GM19468 (cell line): ENCODE results near the gene TSPEAR.
"Not testable (repeated sequence)": the region's sequence is repeated elsewhere in the genome, so short reads cannot be mapped to it uniquely, and the experiment has no call there.

Experiments
- ATAC-seq: cut with Tn5 transposase; IDR thresholded peaks from one replicate; pipeline ENCODE4 v1.9.1; 2021; ENCODE audit warnings: mild to moderate bottlenecking, moderate library complexity, moderate number of reproducible peaks; ENCODE audit not compliant: unreplicated experiment; ENCODE audit errors: extremely low read depth

TSPEAR gene

GRCh38 chr21:44657635-44658540 is 53.5 kb downstream of the TSPEAR start, which contains the start of gene KRTAP12-3:
Gene KRTAP12-3 (plus strand): TSS chr21:44657932. CDS start chr21:44657980, 48 bp downstream.
- no peak for ATAC-seq

- no peak for ATAC-seq
Observed at GRCh38 chr21:44656868-44657267, 54.5 kb downstream of the TSPEAR start.

DNA sequence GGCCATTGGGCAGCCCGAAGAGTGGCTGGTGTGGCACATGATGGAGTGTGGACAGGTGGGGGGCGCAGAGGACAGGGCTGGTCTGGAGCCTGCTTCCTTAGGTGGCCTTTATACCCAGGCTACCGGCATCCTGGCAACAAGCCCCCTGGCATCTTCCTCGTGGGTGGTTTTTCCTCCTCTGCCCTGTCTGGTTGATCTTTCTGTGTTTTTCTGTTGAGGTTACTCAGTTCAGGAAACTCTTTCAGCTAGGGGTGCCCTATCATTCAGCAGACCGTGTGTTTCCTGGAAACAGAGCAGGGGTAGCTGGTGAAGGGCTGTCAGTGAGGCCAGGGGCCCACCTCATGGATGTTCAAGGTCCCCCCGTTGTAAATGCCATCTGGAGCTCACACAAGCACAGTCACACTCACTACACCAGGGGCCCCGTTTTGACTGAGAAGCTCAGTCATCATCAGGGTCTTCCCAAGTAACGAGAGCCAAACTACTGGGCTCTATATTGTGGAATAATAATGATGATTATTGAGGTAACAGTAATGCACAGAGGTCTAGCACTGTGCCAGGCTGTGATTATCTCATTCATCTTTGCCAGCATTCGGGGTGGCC is 56.7 kb downstream of the TSPEAR start, which contains the start of gene KRTAP12-4:
Gene KRTAP12-4 (minus strand): TSS at position 84 of the 600 bp plus-strand sequence. CDS start 45 bp downstream, at position 39.
- ATAC-seq = no peak

GRCh38 chr21:44653656-44654575 is 57.5 kb downstream of the TSPEAR start:
- no peak for ATAC-seq

- ATAC-seq = no peak
Observed at GRCh38 chr21:44653123-44653522, 58.2 kb downstream of the TSPEAR start.

DNA sequence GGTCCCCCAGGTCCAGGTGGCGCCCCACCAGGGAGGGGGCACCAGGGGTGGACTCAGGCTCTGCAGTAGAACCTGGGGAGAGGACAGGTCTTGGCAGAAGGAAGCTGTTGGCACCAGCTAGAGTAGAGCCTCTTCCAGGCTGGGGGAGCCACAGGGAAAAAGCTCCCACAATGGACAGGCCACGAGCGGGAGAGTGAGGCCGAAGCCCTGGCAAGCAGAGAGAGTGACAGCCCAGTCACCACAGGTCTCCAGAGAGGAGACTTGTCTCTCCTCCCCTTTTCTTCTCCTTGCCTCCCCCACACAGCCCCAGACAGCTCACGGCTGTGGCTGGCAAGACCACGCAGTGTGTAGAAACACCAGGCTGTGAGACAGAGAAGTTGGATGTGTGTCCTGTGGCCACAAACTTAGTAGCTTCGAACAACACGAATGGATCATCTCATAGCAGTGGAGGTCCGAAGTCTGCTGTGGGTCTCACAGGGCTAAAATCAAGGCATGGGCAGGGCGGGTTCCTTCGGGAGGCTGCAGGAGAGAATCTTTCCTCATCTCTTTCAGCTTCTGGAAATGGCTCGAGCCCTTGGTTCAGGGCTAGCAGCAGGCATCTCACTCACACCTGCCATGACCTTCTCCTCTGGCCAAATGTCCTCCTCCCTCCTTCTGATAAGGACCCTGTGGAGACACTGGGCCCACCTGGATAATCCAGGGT is 60.2 kb downstream of the TSPEAR start:
- ATAC-seq = no peak

DNA sequence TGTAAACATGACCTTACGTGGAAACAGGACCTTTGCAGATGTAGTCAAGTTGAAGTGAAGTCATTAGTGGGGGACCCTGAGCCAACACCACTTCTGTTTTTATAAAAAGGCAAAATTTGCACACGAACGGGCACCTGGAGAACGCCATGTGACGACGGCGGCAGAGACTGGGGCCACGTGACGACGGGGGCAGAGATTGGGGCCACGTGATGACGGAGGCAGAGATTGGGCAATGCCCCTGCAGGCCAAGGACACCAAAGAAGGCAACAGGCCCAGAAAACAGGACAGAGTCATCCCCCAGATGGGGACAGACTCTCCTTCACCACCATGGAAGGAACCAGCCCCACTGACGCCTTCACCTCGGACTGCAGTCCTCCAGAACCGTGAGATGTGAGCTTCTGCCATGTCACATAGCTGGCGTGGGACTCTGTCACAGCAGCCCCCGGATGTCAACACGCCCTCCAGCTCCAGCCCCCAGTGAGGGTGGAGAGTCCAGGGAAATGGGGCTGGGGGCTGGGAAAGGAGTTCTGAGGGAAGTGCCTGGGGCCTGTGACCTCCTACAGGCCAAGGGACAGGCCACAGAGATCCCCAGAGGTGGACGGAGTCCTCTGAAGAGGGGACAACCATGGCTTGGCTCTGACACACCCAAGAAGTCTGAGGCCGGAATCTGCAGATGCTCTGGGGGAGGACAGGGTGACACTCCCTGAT is 61.0 kb downstream of the TSPEAR start:
- no peak for ATAC-seq

- no peak for ATAC-seq
Observed at GRCh38 chr21:44649521-44650100, 61.8 kb downstream of the TSPEAR start.

- ATAC-seq = no peak
Observed at GRCh38 chr21:44648557-44649311, 62.6 kb downstream of the TSPEAR start.

GRCh38 chr21:44647222-44647552 is 64.2 kb downstream of the TSPEAR start:
- ATAC-seq = no peak

- not testable (repeated sequence) for ATAC-seq
Observed at GRCh38 chr21:44646366-44647221, 64.8 kb downstream of the TSPEAR start, which contains the start of gene KRTAP10-11. Gene KRTAP10-11 (plus strand): TSS chr21:44646414. CDS start chr21:44646459, 45 bp downstream.

- ATAC-seq = no peak
Observed at GRCh38 chr21:44644878-44645277, 66.5 kb downstream of the TSPEAR start.

GRCh38 chr21:44643741-44644310 is 67.5 kb downstream of the TSPEAR start:
- ATAC-seq = no peak

- ATAC-seq = no peak
Observed at GRCh38 chr21:44640761-44641160, 70.6 kb downstream of the TSPEAR start.

GRCh38 chr21:44639331-44639655 is 72.1 kb downstream of the TSPEAR start:
- no peak for ATAC-seq

DNA sequence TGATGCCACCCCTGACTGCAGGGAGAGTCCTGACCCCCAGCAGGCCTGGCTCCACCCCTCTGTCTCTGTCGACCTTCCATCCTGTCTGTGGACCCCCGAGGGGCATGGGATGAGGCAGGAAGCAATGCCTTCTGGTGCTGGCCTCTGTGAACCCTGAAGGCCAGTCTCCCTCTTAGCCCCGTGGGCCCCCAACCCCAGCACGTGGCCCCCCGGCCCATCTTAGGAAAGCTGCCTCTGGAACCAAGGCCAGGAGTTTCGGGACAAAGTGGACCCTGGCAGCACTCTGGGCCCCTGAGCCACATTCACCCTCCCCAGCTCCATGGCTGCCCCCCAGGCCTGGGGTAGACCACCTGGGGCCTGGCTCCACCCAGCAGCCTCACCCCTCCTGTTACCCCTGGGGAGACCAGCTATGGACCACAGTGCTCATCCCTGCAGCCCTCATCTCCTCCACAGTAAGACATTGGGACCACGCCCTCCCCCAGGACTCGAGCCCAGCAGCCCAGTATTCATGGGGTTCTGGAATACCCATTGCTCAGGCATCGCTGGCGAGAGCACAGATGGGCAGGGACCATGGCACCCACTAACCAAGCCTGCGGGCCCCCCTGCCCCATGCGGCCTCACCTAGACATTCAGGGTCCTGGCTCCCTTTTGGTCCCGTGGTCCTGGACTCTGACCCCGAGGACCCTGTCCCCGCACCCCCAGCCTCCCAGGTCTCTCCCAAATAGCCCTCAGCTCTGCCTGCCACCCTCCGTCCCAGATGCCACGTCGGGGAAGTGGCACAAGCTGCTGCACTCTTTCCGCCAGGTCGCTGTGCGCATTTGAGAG is 72.7 kb downstream of the TSPEAR start:
- not testable (repeated sequence) for ATAC-seq
